Hematopoietic multipotent progenitor cell treated with erythropoietin and hydrocortisone succinate and interleukin-3 and kit ligand, for 15 days (in vitro differentiated cells): ENCODE measurements around the gene RRP9.
"Not testable (repeated sequence)": the region's sequence is repeated elsewhere in the genome, so short reads cannot be mapped to it uniquely, and the experiment has no call there.

Experiments
- DNase-seq: peaks from one replicate; pipeline ENCODE4 v3.0.0-alpha.2; 2015; ENCODE audit warnings: low spot score

The RRP9 gene

DNA sequence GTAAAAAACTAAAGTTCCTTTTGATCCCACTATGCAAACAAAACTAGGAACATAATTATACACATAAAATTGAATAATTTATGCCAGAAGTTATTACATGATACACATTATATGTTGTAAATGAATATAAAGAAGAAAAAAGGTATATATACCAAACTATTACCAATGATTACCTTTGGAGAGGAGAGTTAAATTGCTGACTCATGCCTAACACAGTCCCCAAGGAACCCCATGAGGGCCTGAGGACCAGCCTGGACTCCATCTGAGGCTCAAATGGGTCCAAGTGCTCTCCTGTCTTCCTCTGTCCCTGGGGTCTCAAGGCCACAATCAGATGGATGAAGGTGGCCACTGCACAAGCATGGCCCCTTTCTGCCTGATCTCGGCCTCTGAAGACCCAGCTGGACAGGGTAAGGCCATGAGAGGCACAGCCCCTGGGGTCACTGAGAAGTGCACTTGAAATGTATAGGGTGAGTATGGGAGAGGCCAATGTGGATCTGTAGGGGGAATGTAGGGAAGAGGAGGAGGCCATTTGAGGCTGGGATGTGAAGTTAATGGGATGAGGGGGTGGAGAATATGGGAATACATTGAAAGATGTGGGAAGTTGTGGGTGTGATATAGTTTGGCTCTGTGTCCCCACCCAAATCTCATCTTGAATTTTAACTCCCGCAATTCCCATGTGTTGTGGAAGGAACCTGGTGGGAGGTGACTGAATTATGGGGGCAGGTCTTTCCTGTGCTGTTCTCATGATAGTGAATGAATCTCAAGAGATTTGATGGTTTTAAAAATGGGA is 37.5 kb downstream of the RRP9 start:
- DNase-seq, result no peak

DNA sequence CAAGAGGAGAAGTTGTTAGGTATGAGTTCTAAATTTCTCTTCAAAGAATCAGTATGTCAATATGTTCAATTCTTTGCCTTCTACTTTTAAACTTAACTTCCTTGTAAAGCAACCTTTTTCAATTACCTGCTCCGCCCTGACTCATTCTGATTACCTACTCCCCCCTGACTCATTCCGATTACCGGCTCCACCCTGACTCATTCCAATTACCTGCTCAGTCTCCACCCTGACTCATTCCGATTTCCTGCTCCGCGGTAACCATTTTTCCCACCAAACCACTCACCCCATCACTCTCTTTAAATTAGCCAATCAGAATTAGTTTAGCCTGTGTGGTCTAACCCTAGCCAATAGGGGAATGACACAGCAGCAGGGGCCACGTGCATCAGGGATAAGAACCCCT is 39.3 kb downstream of the RRP9 start:
- DNase-seq, result not testable (repeated sequence)

DNA sequence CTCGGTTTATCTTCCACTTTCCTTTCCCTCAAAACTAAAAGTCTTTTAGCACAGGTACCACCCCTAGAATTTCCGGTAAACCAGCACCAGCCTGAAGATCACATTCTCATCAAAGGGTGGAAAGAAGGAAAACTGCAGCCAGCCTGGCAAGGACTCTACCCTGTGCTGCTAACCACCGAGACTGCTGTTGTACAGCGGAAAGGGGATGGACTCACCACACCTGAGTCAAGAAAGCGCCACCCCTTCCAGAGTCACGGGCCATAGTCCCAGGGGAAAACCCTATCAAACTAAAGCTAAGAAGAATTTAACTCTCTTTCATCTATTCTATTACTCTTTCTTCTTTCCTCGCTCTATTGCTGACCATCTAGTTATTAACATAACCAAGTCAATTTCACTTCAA is 41.7 kb downstream of the RRP9 start:
- not testable (repeated sequence) for DNase-seq

DNA sequence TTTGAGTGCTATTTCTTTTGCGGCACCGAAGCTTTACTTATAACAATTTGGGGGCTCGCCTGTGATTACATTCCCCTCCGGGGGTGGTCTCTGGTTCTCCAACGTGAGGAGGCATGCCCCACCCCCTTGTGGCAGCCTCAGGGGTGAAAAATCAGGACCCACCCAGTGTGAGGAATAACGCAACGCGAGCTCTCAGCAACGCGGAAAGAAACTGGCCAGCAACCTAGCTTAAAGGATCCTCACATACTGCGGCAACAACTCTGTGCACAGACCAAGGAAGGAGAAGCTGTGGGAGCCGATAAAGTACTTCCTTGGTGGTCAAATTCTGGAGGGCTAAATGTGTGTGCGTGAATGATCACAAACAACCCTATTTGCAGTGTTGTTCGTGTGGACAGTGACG is 44.3 kb downstream of the RRP9 start:
- DNase-seq, result no peak

DNA sequence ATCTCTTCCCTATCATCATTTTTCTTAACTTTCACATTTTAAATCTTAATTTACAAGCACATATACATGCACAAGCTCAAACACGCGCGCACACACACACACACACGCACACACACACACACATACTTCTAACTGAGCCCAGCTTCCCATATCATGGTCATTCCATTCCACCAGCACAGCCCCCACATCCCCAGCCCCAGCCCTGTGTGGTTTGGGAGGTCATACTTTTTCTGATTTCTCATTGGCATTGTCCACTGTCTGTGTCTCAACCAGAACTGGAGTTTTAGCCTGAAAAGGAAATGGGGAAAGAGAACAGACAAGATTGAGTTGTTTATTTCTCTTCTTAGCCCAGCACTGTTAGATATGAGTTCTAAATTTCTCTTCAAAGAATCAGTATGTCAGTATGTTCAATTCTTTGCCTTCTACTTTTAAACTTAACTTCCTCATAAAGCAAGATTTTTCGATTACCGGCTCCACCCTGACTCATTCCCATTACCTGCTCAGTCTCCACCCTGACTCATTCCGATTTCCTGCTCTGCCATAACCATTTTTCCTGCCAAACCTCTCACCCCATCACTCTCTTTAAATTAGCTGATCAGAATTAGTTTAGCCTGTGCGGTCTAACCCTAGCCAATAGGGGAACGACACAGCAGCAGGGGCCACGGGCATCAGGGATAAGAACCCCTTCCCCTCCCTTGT is 44.9 kb downstream of the RRP9 start:
- DNase-seq, result no peak

DNA sequence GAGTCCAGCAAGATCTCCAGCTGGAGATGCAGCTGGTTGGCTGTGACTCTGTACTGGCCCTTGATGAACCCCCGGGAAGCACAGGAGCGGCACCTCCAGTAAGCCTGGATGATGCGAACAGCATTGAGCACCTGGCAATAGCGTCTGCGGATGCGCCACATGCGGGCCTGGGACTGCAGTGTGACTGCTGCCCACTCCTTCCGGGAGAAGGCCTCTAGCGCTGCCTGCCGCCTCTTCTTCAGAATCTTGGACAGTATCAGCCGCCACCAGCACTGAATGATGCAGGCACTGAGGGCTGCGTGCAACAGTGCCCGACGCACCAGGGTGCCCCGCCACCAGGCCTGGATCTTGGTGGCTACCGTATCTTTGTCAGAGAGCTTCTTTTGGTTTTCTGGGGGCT is 46.8 kb downstream of the RRP9 start:
- DNase-seq, result no peak

DNA sequence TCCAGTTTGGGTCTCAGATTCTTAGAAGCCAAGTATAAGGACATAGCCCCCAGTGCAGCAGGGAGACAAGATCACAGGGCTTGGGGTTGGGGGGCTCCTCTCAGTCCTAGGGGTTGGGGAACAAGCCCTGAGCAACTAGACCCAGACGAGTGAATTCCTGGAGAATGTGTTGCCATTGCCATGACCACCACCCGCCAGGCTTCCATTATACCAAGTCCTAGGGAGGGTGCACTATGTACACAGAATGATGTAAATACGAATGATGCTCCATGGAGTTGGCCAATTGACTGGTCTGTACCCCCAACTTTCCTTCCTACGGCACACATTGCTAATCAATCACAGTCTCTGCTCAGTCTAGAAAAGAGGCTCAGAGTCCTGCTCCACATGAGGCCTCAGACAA is 47.3 kb downstream of the RRP9 start:
- no peak for DNase-seq

DNA sequence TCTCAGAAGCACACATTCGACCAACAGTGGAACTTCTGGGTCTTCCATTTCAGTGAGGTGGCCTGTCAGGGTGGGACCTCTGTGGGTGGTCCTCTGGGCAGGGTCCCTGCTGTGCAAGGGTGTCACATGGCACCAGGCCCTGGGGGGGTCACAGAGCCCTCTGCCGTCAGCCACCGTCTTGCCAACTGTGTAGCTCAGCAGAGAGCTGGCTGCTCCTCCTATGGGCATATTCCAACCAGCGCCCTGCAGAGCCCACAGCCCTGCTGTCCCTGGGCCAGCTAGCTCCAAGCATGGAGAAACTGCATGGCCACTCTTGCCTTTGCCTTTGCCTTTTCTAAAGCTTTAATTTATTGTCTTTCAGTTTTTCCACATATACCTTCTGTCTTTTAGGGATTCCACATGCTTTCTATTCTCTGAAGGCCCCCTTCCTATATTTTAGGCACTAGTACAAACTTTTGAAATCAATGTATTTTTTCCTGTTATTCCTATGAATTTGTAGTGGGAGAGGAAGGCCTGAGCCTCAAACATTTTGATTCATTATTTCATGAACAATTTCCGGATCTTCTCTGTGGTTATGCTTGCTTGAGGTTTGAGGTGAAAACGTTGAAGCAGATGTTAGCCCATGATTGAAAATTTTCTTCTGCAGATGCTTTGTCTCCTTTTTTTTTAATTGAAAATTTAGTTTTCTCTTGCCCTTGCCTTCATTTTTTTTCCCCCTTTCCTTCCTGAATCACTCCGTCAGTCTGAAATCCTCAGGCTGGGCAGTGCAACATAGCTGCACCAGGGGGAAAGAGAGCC is 50.3 kb downstream of the RRP9 start:
- no peak for DNase-seq

DNA sequence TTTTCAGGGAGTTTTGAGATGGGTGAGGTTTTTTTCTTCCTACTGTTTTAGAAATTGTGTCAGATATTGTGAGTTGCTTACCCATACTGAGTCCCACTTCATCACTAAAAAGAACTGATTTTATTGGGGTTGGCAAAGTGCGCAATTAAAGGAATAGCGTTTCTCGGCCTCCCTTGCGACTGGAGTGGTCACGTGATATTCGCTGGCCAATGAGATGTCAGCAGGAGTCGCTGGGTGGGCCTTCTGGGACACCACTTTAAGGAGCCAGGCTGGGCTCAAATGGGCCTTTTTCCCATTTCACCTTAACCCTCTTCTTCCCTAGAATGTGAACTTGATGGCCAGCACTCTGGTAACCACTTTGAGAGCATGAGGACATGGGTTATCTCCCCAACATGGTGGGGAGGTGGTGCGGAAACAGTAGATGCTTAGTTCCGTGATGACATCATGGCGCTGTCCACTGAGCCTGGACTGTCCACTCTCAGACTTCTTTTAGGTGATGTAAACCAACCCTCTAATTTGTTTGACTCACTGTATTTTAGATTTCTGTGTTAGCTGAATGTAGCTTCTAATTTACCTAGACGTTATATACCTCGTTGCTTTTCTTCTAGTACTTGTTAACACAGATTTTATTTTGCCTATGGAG is 53.1 kb downstream of the RRP9 start:
- no peak for DNase-seq

DNA sequence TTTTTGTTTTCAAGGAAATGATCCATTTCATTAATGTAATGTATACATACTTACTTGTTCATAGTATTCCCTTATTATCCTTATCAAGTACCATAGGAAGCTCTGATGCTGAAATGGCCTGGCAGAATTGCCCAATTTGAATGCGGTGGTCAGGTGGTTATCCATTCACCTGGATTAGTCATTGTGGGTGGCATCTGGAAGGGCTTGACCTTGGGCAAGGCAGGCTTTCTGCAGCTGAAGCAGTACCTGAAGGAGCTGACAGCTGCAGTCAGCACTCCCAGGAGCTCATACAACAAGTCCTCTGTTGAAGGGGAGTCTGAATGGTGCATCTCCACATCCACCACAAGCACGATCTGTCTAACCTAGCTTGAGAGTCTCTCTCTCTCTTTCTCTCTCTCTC is 54.1 kb downstream of the RRP9 start:
- DNase-seq, result no peak

DNA sequence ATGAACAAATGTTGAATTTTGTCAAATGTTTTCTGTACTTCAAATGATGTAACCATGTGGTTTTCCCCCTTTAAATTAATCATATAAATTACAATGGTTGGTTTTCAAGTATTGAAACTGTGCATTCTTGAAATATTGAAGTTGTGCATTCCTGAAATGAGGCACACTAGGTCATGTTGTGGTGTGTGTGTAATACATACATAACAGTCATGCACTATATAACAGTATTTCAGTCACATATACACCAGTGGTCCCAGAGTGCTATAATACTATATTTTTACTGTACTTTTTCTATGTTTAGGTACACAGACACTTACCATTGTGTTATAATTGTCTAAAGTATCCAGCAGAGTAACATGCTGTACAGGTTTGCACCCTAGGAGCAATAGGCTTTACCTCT is 55.3 kb downstream of the RRP9 start:
- no peak for DNase-seq
